ENCODE measurements around the gene VRK3. TPM values are rescaled to one million over a fixed set of nuclear protein-coding genes. Genes with fewer than 3 reads are reported as not detected.
A peak's percentile ranks its signal among the peaks of the same experiment; 100 is the strongest.

The VRK3 gene
- total RNA-seq, 1 experiment from 2014 or later, result 46.3 TPM

GRCh38 chr19:50016225-50016807 lies 8.9 kb downstream of the VRK3 start:
- no TSS peak for BruUV-seq (replicated peaks)
- Mint-ChIP-seq H3K36me3 (ENCODE audit: insufficient read depth, unreplicated experiment) (peaks cover 45% of the 10 kb centered on the region), H3K4me3 (ENCODE audit: unreplicated experiment) (no peak overlapping the region), H3K27ac (ENCODE audit: unreplicated experiment) (no peak overlapping the region), H3K4me1 (ENCODE audit: low read depth, unreplicated experiment) (peaks cover 6% of the 10 kb centered on the region), H3K9me3 (ENCODE audit: unreplicated experiment) (no peaks in the 10 kb centered on the region), H3K27me3 (ENCODE audit: insufficient read depth, unreplicated experiment) (no peaks in the 10 kb centered on the region)
- Histone ChIP-seq H3K36me3 (ENCODE audit: control insufficient read depth, insufficient read depth, low read length) (no peaks in the 10 kb centered on the region; the same call in 1 of the 2 replicates), H3K4me3 (ENCODE audit: low read depth, low read length) (no peak overlapping the region), H3K4me1 (no peaks in the 10 kb centered on the region), H3K9me3 (no peaks in the 10 kb centered on the region), H3K27me3 (replicated peaks; ENCODE audit: control insufficient read depth, insufficient read depth, low read length) (no peaks in the 10 kb centered on the region)
- no peak for DNase-seq
- ChIA-PET CTCF (no interaction called here), POLR2A (no interaction called here)
- intact Hi-C loops (cut with micrococcal nuclease; ENCODE audit: unreplicated experiment), result no loop called here
- TF ChIP-seq, protein P1, sequence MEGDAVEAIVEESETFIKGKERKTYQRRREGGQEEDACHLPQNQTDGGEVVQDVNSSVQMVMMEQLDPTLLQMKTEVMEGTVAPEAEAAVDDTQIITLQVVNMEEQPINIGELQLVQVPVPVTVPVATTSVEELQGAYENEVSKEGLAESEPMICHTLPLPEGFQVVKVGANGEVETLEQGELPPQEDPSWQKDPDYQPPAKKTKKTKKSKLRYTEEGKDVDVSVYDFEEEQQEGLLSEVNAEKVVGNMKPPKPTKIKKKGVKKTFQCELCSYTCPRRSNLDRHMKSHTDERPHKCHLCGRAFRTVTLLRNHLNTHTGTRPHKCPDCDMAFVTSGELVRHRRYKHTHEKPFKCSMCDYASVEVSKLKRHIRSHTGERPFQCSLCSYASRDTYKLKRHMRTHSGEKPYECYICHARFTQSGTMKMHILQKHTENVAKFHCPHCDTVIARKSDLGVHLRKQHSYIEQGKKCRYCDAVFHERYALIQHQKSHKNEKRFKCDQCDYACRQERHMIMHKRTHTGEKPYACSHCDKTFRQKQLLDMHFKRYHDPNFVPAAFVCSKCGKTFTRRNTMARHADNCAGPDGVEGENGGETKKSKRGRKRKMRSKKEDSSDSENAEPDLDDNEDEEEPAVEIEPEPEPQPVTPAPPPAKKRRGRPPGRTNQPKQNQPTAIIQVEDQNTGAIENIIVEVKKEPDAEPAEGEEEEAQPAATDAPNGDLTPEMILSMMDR (IDR thresholded peaks at IDR 0.05; ENCODE audit: insufficient read depth in 1 of 2, low read depth in 1 of 2, low read length in 1 of 2, severe bottlenecking in 1 of 2, unreplicated experiment in 1 of 2), result no peak

DNA sequence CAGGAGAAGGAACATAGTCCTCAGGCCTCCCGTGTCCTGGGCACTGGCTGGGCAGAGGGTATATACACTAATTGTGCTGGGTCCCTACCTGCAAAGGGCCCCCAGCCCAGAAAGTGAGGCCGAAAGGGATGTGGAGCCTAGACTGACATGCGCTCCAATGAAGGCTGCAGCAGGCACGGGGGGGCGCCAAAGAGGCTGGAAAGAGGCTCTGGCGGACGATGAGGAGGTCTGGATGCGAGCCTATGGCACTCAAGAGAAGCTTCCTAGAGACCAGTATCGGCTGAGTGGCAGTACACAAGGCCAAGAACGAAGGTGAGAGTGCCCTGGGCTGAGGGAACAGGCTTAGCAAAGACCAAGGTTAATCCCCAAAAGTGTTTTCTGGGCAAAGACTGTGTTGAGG lies 16.6 kb downstream of the VRK3 start:
- ChIA-PET CTCF (interaction anchor here (0.8 kb wide), 1 partner anchor 60 kb away, joined by 6 read pairs; no protein-coding TSS in a partner anchor), POLR2A (no interaction called here)
- no peak overlapping the region for H3K4me3 ChIP-seq (ENCODE audit: low read depth, low read length)
- no peaks in the 10 kb centered on the region for H3K9me3 Mint-ChIP-seq (ENCODE audit: unreplicated experiment)
- H3K27ac Mint-ChIP-seq (ENCODE audit: unreplicated experiment), result no peak overlapping the region
- H3K4me1 ChIP-seq, result no peaks in the 10 kb centered on the region
- peak in 1 of 2 experiments; percentile 52 for DNase-seq
- no peaks in the 10 kb centered on the region; the same call in 1 of the 2 replicates for H3K36me3 ChIP-seq (ENCODE audit: control insufficient read depth, insufficient read depth, low read length)
- no peaks in the 10 kb centered on the region for H3K27me3 Mint-ChIP-seq (ENCODE audit: insufficient read depth, unreplicated experiment)
- BruUV-seq (replicated peaks), result no TSS peak
- intact Hi-C loops (cut with micrococcal nuclease; ENCODE audit: unreplicated experiment), result no loop called here
- no peak overlapping the region for H3K4me3 Mint-ChIP-seq (ENCODE audit: unreplicated experiment)
- TF ChIP-seq, protein P1 (IDR thresholded peaks at IDR 0.05; ENCODE audit: insufficient read depth in 1 of 2, low read depth in 1 of 2, low read length in 1 of 2, severe bottlenecking in 1 of 2, unreplicated experiment in 1 of 2), result peak in 1 of 2 experiments; percentile 48
- H3K27me3 ChIP-seq (replicated peaks; ENCODE audit: control insufficient read depth, insufficient read depth, low read length), result no peaks in the 10 kb centered on the region
- peaks cover 48% of the 10 kb centered on the region for H3K36me3 Mint-ChIP-seq (ENCODE audit: insufficient read depth, unreplicated experiment)
- no peaks in the 10 kb centered on the region for H3K4me1 Mint-ChIP-seq (ENCODE audit: low read depth, unreplicated experiment)
- H3K9me3 ChIP-seq, result no peaks in the 10 kb centered on the region

GRCh38 chr19:50007947-50008346 lies 17.2 kb downstream of the VRK3 start:
- no peak for DNase-seq
- H3K27me3 Mint-ChIP-seq (ENCODE audit: insufficient read depth, unreplicated experiment), result no peaks in the 10 kb centered on the region
- peaks cover 42% of the 10 kb centered on the region for H3K36me3 Mint-ChIP-seq (ENCODE audit: insufficient read depth, unreplicated experiment)
- no peak overlapping the region for H3K27ac Mint-ChIP-seq (ENCODE audit: unreplicated experiment)
- ChIA-PET POLR2A (no interaction called here), CTCF (no interaction called here)
- Histone ChIP-seq H3K27me3 (replicated peaks; ENCODE audit: control insufficient read depth, insufficient read depth, low read length) (no peaks in the 10 kb centered on the region), H3K36me3 (ENCODE audit: control insufficient read depth, insufficient read depth, low read length) (peaks cover 2% of the 10 kb centered on the region; the same call in 1 of the 2 replicates), H3K9me3 (no peaks in the 10 kb centered on the region), H3K4me1 (no peaks in the 10 kb centered on the region), H3K4me3 (ENCODE audit: low read depth, low read length) (no peak overlapping the region)
- H3K4me3 Mint-ChIP-seq (ENCODE audit: unreplicated experiment), result no peak overlapping the region
- intact Hi-C loops (cut with micrococcal nuclease; ENCODE audit: unreplicated experiment), result no loop called here
- no peaks in the 10 kb centered on the region for H3K9me3 Mint-ChIP-seq (ENCODE audit: unreplicated experiment)
- no TSS peak for BruUV-seq (replicated peaks)
- TF ChIP-seq, protein P1 (IDR thresholded peaks at IDR 0.05; ENCODE audit: insufficient read depth in 1 of 2, low read depth in 1 of 2, low read length in 1 of 2, severe bottlenecking in 1 of 2, unreplicated experiment in 1 of 2), result no peak
- no peaks in the 10 kb centered on the region for H3K4me1 Mint-ChIP-seq (ENCODE audit: low read depth, unreplicated experiment)

Data from Caco-2 (cell line).